ENCODE results near the gene LCE5A.
"Not testable (repeated sequence)": the region's sequence is repeated elsewhere in the genome, so short reads cannot be mapped to it uniquely, and the experiment has no call there.

Gene LCE5A, protein sequence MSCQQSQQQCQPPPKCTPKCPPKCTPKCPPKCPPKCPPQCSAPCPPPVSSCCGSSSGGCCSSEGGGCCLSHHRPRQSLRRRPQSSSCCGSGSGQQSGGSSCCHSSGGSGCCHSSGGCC

DNA sequence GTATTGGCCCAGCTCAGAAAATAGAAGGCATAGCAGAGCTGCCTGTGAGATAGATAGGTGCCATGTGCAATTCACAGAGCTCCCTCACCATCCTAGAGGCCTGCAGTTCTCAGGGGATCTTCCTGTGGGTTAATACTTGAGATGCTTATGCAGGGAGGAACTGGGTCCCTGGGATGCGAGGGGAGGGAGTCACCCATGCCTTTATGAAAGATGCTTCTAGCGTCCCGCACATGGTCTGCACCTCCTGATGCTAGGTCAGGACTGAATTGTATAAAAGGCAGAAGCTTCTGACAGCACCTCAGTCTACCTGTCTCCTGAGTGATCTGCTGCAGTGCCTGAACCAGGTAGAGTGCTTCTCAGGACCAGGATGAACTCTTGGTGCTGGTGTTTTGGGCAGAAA, at the start of gene LCE5A:
TSS of gene LCE5A (plus strand) at position 301 of the 400 bp plus-strand sequence. CDS start 732 bp downstream, outside the sequence.
- DNase-seq (ENCODE audit: low read depth in 3 of 3), result no peak

GRCh38 chr1:152461544-152461943, 49.1 kb upstream of the LCE5A start:
- DNase-seq (ENCODE audit: low read depth in 3 of 3), result peak; percentile 10 to 60 (median 32)

DNA sequence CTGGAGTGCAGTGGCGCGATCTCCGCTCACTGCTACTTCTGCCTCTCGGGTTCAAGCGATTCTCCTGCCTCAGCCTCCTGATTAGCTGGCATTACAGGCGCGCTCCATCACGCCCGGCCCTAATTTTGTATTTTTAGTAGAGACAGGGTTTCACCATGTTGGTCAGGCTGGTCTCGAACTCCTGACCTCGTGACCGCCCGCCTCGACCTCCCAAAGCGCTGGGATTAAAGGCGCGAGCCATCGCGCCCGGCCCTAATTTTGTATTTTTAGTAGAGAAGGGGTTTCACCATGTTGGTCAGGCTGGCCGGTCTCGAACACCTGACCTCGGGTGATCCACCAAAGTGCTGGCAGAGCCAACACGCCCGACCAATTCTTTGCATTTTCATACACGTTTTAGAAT, 48.0 kb upstream of the LCE5A start:
- no peak for DNase-seq (ENCODE audit: low read depth in 3 of 3)

GRCh38 chr1:152466217-152466616, 44.4 kb upstream of the LCE5A start:
- no peak for DNase-seq (ENCODE audit: low read depth in 3 of 3)

GRCh38 chr1:152473887-152474537, 36.6 kb upstream of the LCE5A start:
- DNase-seq (ENCODE audit: low read depth in 3 of 3), result no peak

GRCh38 chr1:152479792-152480595, 30.6 kb upstream of the LCE5A start:
- peak; percentile 44 to 66 (median 61) for DNase-seq (ENCODE audit: low read depth in 3 of 3)

GRCh38 chr1:152481869-152482664, 28.5 kb upstream of the LCE5A start:
- DNase-seq (ENCODE audit: low read depth in 3 of 3), result no peak

GRCh38 chr1:152486400-152487006, 24.1 kb upstream of the LCE5A start:
- no peak for DNase-seq (ENCODE audit: low read depth in 3 of 3)

- no peak for DNase-seq (ENCODE audit: low read depth in 3 of 3)
These were observed 22.7 kb upstream of the LCE5A start for GRCh38 chr1:152487871-152488270.

- not testable (repeated sequence) for DNase-seq (ENCODE audit: low read depth in 3 of 3)
These were observed 19.1 kb upstream of the LCE5A start for GRCh38 chr1:152491537-152491936.

GRCh38 chr1:152495066-152495675, 15.4 kb upstream of the LCE5A start:
- peak in 2 of 3 donors; percentile 10 to 25 for DNase-seq (ENCODE audit: low read depth in 3 of 3)

GRCh38 chr1:152497273-152497672, 13.3 kb upstream of the LCE5A start:
- DNase-seq (ENCODE audit: low read depth in 3 of 3), result no peak

DNA sequence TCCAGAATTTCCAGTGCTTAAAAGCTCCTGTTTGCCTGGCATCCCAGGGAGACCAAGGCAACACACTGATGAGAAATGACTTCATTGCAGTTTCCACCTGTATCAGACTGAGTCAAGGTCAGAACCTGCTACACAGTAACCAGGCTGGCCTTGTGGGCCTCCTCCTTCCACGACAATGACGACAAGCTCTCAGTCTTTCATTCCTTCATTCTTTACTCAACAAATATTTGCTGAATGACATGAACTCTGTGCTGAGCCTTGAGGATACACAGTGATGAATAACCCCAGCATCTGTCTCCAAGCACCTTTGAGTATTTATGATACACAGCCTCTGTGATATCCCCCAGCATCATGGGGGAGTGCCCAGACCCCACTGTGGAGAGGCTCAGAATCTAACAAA, 8.9 kb upstream of the LCE5A start:
- DNase-seq (ENCODE audit: low read depth in 3 of 3), result no peak

- DNase-seq (ENCODE audit: low read depth in 3 of 3), result no peak
These were observed 8.0 kb upstream of the LCE5A start for GRCh38 chr1:152502496-152503180.

DNA sequence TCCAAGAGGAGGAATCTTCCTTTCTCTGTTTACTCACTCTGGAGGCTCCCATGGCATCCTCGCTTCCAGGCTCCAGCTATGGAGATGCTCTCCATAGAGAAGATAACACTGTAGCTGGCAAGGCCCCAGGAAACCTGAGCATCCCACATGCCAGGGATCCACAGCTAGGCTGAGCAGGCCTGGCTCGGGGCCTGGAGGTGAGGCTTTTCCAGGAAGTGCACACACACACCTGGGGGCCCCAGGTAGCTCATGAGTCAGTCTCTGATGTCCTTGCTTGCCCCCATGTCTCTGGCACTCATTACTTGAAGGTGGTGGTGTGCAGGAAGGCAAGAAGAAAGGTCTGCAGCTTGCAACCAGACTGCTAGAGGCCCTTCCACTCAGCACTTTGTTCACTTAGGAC, 5.5 kb upstream of the LCE5A start:
- DNase-seq (ENCODE audit: low read depth in 3 of 3), result no peak

DNA sequence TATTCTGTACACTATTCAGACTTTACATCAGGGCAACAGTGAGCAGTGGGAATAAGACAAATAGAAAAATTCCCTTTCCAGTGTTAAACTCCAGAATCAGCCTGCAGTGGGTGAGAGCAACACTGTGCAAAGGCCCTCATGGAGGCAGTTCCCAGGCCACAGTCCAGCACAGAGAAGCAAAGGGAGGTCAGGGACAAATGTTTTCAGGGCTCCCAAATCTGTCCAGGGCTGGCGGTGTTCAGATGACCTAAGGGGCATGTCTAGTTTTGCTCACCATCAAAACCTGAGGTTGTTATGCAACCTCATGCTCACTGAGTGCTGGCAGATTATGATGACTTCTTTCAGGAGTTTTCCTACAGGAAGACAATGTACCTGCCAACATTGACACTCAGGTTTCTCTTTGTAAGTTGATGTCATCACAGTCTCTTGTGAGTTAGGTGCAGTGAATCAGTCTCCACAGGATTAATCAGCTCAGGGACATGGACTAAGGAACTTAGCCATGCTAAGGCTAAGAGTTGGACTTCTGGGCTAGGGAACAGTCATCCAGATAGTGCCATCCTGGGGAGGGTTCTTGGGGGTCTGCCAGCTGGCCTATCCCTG, 3.6 kb upstream of the LCE5A start:
- no peak for DNase-seq (ENCODE audit: low read depth in 3 of 3)

- no peak for DNase-seq (ENCODE audit: low read depth in 3 of 3)
These were observed 993 bp downstream of the LCE5A start for GRCh38 chr1:152511596-152511995.

DNA sequence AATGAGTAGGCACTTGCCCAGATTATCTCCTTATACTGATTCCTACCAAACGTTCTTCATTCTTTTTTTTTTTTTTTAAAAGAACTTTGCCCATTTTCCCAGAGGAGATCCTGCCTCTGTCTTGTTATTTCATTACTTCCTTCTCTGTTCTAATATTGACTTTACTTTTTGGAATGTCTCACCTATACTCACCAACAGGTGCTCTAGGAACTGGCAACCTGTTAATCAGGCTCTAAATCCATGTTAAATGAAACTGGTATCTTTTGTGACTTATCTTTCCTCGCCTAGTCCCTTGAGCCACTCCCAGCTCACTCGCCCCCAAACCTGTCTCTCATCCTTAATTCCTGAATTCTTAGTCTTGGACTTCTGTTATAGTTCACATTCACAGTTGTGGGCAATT, 2.5 kb downstream of the LCE5A start:
- DNase-seq (ENCODE audit: low read depth in 3 of 3), result no peak

- DNase-seq (ENCODE audit: low read depth in 3 of 3), result no peak
These were observed 4.3 kb downstream of the LCE5A start for GRCh38 chr1:152514715-152515433.

DNA sequence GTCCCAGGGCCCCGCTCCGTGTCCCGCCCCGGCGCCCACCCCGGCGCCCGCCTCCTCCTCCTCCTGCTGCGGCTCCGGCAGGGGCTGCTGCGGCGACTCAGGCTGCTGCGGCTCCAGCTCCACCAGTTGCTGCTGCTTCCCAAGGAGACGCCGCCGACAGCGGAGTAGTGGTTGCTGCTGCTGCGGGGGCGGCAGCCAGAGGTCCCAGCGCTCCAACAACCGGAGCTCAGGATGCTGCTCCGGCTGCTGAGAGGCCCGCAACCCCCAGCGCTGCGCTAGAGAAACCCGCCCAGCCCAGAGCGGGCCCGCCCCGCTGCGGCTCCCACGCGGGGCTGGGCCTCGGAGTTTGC, 4.8 kb downstream of the LCE5A start:
- no peak for DNase-seq (ENCODE audit: low read depth in 3 of 3)

All from stimulated activated CD4-positive, alpha-beta T cell treated with anti-CD3 and anti-CD28 coated beads, TNF-alpha, amount 100 ng/mL, for 48 hours (primary cell).